Panc1 (cell line): ENCODE measurements around the gene SOBP. TPM values are rescaled to one million over a fixed set of nuclear protein-coding genes. Genes with fewer than 3 reads are reported as not detected.

ENCODE experiments used
- ATAC-seq: fragments of 200-7000 bp; cut with Tn5 transposase; 2 replicates; pipeline ENCODE4 v1.9.1; 2020; ENCODE audit warnings: mild to moderate bottlenecking, moderate library complexity
- BruUV-seq: library from RNA; stranded (reverse); fragments of 400-500 nt; replicated peaks from 2 replicates; lab custom pipeline; 2021; lab: Mats Ljungman, UMichigan
- CTCF ChIA-PET: fragments of 300-600 bp; sonication (Branson Sonifier 250); formaldehyde crosslinking; loops from one replicate; lab custom pipeline; 2022; ENCODE audit warnings: antibody characterized with exemption; lab: Charles Lee
- POLR2A ChIA-PET: fragments of 300-600 bp; sonication (Branson Sonifier 250); formaldehyde crosslinking; loops from one replicate; lab custom pipeline; 2022; ENCODE audit warnings: antibody characterized with exemption; lab: Charles Lee
- DNase-seq: peaks from one replicate; pipeline ENCODE4 v3.0.0-alpha.2; 2010; ENCODE audit warnings: low read depth, low spot score
- H3K27ac ChIP-seq: 2 replicates; pipeline ENCODE4 v1.5.1; 2011; ENCODE audit warnings: mild to moderate bottlenecking, low read length, inconsistent platforms
- H3K27me3 ChIP-seq: fragments of 200-500 bp; sonication (Bioruptor generic); 2 replicates; pipeline ENCODE4 v1.6.0; 2014; ENCODE audit warnings: low read length, inconsistent platforms; ENCODE audit not compliant: control insufficient read depth, insufficient read depth
- H3K36me3 ChIP-seq: fragments of 200-500 bp; sonication (Bioruptor generic); 2 replicates; pipeline ENCODE4 v1.5.1; 2014; ENCODE audit warnings: inconsistent platforms, mild to moderate bottlenecking, low read length, moderate library complexity; ENCODE audit not compliant: control insufficient read depth, insufficient read depth
- H3K4me1 ChIP-seq: 2 replicates; pipeline ENCODE4 v1.5.1; 2011; ENCODE audit warnings: inconsistent platforms, mild to moderate bottlenecking, low read length, moderate library complexity; ENCODE audit not compliant: control insufficient read depth, insufficient read depth
- H3K4me3 ChIP-seq, 2 experiments: 2 replicates each; pipeline ENCODE4 v1.5.1; 2011 to 2012; ENCODE audit warnings: low read depth in 2 of 2, low read length in 2 of 2, mild to moderate bottlenecking in 2 of 2, inconsistent platforms in 1 of 2, moderate library complexity in 1 of 2
- H3K9me3 ChIP-seq: fragments of 200-500 bp; sonication (Bioruptor generic); 2 replicates; pipeline ENCODE4 v1.5.1; 2014; ENCODE audit warnings: low read depth, mild to moderate bottlenecking, inconsistent platforms, low read length, moderate library complexity; ENCODE audit not compliant: control insufficient read depth, insufficient read depth
- POLR2AphosphoS5 ChIP-seq: IDR thresholded peaks from 2 replicates; pipeline ENCODE4 v1.6.1; 2012; ENCODE audit warnings: mild to moderate bottlenecking, low read depth, low read length, moderate library complexity
- SIN3A ChIP-seq: IDR thresholded peaks from 2 replicates; pipeline ENCODE4 v1.6.1; 2012; ENCODE audit warnings: low read depth, mild to moderate bottlenecking, low read length, moderate library complexity, borderline replicate concordance; ENCODE audit not compliant: insufficient read depth
- TCF7L2 ChIP-seq: IDR thresholded peaks from 2 replicates; pipeline ENCODE4 v1.6.1; 2011; ENCODE audit warnings: mild to moderate bottlenecking, low read depth, low read length, inconsistent platforms
- in situ Hi-C: cut with HindIII; loops from 2 replicates; pipeline ENCODE4 v1.10.0; 2016; ENCODE audit warnings: low sequenced_read_pairs, low pct_unique_long_range_greater_than_20kb
- intact Hi-C: fragments of 100-400 bp; cut with micrococcal nuclease; formaldehyde crosslinking; loops from one replicate; pipeline ENCODE4 v1.10.0; 2022; ENCODE audit not compliant: unreplicated experiment
- total RNA-seq: library from RNA; stranded (reverse); gene quantifications from one replicate; pipeline ENCODE4 v1.2.1, GENCODE V29; 2021; ENCODE audit not compliant: unreplicated experiment
- TF ChIP-seq, protein P1 (sequence below): fragments of 450-650 bp; IDR thresholded peaks from 2 replicates; pipeline ENCODE4 v1.5.1; 2017; ENCODE audit warnings: mild to moderate bottlenecking
- TF ChIP-seq, protein P2 (sequence below), 2 experiments: IDR thresholded peaks; 2 replicates each; pipeline ENCODE4 v1.6.1; 2011 to 2012; ENCODE audit warnings: low read depth in 2 of 2, control low read depth in 1 of 2, low read length in 1 of 2, mild to moderate bottlenecking in 1 of 2, moderate library complexity in 1 of 2; ENCODE audit not compliant: insufficient read depth in 1 of 2

Gene SOBP
- total RNA-seq, 1 experiment from 2014 or later, result 9.0 TPM

DNA sequence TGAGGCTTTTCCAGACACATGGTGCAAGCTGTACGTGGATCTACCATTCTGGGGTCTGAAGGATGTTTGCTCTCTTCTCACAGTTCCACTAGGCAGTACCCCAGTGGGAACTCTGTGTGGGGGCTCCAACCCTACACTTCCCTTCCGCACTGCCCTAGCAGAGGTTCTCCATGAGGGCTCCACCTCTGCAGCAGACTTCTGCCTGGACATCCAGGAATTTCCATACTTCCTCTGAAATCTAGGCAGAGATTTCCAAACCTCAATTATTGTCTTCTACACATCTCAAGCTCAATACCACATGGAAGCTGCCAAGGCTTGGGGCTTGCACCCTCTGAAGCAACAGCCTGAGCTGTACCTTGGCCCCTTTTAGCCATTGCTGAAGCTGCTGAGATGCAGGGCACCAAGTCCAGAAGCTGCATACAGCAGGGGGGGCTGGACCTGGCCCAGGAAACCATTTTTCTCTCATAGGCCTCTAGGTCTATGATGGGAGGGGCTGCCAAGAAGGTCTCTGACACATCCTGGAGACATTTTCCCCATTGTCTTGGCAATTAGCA lies 42.2 kb upstream of the SOBP start:
- DNase-seq (no peak), ATAC-seq (no peak)
- no peak for TF ChIP-seq POLR2AphosphoS5
- no peak for TF ChIP-seq SIN3A
- TF ChIP-seq, protein P1, sequence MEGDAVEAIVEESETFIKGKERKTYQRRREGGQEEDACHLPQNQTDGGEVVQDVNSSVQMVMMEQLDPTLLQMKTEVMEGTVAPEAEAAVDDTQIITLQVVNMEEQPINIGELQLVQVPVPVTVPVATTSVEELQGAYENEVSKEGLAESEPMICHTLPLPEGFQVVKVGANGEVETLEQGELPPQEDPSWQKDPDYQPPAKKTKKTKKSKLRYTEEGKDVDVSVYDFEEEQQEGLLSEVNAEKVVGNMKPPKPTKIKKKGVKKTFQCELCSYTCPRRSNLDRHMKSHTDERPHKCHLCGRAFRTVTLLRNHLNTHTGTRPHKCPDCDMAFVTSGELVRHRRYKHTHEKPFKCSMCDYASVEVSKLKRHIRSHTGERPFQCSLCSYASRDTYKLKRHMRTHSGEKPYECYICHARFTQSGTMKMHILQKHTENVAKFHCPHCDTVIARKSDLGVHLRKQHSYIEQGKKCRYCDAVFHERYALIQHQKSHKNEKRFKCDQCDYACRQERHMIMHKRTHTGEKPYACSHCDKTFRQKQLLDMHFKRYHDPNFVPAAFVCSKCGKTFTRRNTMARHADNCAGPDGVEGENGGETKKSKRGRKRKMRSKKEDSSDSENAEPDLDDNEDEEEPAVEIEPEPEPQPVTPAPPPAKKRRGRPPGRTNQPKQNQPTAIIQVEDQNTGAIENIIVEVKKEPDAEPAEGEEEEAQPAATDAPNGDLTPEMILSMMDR, result no peak
- TF ChIP-seq, protein P2, sequence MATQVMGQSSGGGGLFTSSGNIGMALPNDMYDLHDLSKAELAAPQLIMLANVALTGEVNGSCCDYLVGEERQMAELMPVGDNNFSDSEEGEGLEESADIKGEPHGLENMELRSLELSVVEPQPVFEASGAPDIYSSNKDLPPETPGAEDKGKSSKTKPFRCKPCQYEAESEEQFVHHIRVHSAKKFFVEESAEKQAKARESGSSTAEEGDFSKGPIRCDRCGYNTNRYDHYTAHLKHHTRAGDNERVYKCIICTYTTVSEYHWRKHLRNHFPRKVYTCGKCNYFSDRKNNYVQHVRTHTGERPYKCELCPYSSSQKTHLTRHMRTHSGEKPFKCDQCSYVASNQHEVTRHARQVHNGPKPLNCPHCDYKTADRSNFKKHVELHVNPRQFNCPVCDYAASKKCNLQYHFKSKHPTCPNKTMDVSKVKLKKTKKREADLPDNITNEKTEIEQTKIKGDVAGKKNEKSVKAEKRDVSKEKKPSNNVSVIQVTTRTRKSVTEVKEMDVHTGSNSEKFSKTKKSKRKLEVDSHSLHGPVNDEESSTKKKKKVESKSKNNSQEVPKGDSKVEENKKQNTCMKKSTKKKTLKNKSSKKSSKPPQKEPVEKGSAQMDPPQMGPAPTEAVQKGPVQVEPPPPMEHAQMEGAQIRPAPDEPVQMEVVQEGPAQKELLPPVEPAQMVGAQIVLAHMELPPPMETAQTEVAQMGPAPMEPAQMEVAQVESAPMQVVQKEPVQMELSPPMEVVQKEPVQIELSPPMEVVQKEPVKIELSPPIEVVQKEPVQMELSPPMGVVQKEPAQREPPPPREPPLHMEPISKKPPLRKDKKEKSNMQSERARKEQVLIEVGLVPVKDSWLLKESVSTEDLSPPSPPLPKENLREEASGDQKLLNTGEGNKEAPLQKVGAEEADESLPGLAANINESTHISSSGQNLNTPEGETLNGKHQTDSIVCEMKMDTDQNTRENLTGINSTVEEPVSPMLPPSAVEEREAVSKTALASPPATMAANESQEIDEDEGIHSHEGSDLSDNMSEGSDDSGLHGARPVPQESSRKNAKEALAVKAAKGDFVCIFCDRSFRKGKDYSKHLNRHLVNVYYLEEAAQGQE (IDR thresholded peaks at IDR 0.05; ENCODE audit: insufficient read depth in 1 of 2, low read depth in 2 of 2, low read length in 1 of 2), result no peak
- TF ChIP-seq TCF7L2, result no peak
- in situ Hi-C loops (no loop called here), intact Hi-C loops (no loop called here)
- POLR2A ChIA-PET, result interaction anchor here (0.6 kb wide), 1 partner anchor 46 kb away, joined by 3 read pairs; no protein-coding TSS in a partner anchor
- Histone ChIP-seq H3K27me3 (no peaks in the 10 kb centered on the region), H3K4me1 (peaks cover 4% of the 10 kb centered on the region; the same call in 1 of the 2 replicates), H3K27ac (no peak overlapping the region), H3K9me3 (peaks cover 6% of the 10 kb centered on the region; the same call in 1 of the 2 replicates), H3K36me3 (no peaks in the 10 kb centered on the region), H3K4me3 (no peak overlapping the region)
- CTCF ChIA-PET, result no interaction called here
- no TSS peak for BruUV-seq

DNA sequence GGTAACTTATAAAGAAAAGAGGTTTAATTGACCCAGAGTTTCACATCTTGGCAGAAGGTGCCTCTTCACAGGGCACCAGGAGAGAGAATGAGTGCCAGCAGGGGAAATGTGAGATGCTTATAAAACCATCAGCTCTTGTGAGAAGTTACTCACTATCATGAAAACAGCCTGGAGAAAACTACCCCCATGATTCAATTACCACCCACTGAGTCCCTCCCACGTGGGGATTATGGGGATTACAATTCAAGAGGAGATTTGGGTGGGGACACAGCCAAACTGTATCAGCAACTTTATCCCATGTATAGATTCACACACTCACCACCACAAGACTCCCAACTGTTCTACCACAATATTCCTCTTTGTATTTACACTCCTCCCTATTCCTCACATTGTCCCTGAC lies 41.1 kb upstream of the SOBP start:
- Histone ChIP-seq H3K27ac (no peak overlapping the region), H3K4me1 (peaks cover 4% of the 10 kb centered on the region; the same call in 1 of the 2 replicates), H3K9me3 (peaks cover 6% of the 10 kb centered on the region; the same call in 1 of the 2 replicates), H3K27me3 (no peaks in the 10 kb centered on the region), H3K4me3 (no peak overlapping the region), H3K36me3 (no peaks in the 10 kb centered on the region)
- in situ Hi-C loops, result no loop called here
- POLR2A ChIA-PET, result no interaction called here
- intact Hi-C loops, result no loop called here
- TF ChIP-seq, protein P1, result no peak
- no peak for TF ChIP-seq POLR2AphosphoS5
- no peak for TF ChIP-seq TCF7L2
- TF ChIP-seq SIN3A, result no peak
- TF ChIP-seq, protein P2 (IDR thresholded peaks at IDR 0.05; ENCODE audit: insufficient read depth in 1 of 2, low read depth in 2 of 2, low read length in 1 of 2), result no peak
- BruUV-seq, result no TSS peak
- DNase-seq (no peak), ATAC-seq (no peak)
- CTCF ChIA-PET, result no interaction called here
